Liver (tissue), 9 donors: ENCODE results near the gene SIL1. TPM values are rescaled to one million over a fixed set of nuclear protein-coding genes. Genes with fewer than 3 reads are reported as not detected.
"Not testable (repeated sequence)": the region's sequence is repeated elsewhere in the genome, so short reads cannot be mapped to it uniquely, and the experiment has no call there.

Source experiments
- DNase-seq: peaks from one replicate; pipeline ENCODE4 v3.0.0-alpha.2; 2017; ENCODE audit warnings: low spot score
- H3K27ac ChIP-seq, 2 donors: one replicate each; pipeline ENCODE4 v1.7.0; 2013; ENCODE audit warnings: inconsistent platforms in 2 of 2, low read length in 2 of 2, control low read depth in 1 of 2, low read depth in 1 of 2, mild to moderate bottlenecking in 1 of 2
- H3K27me3 ChIP-seq, 4 donors: one replicate each; pipeline versions ENCODE4 v1.6.1 to v1.7.0; 2013; ENCODE audit warnings: low read length in 3 of 4, inconsistent platforms in 1 of 4, mild to moderate bottlenecking in 1 of 4, moderate library complexity in 1 of 4; ENCODE audit not compliant: control insufficient read depth in 4 of 4, insufficient read depth in 4 of 4
- H3K36me3 ChIP-seq, 4 donors: one replicate each; pipeline versions ENCODE4 v1.6.1 to v1.7.0; 2013; ENCODE audit warnings: low read length in 3 of 4, mild to moderate bottlenecking in 3 of 4, low read depth in 1 of 4, moderate library complexity in 1 of 4; ENCODE audit not compliant: control insufficient read depth in 4 of 4, insufficient read depth in 3 of 4
- H3K4me1 ChIP-seq, 4 donors: one replicate each; pipeline versions ENCODE4 v1.6.1 to v1.7.0; 2013; ENCODE audit warnings: low read length in 3 of 4, mild to moderate bottlenecking in 3 of 4, moderate library complexity in 1 of 4; ENCODE audit not compliant: control insufficient read depth in 4 of 4, insufficient read depth in 4 of 4
- H3K4me3 ChIP-seq, 3 donors: one replicate each; pipeline versions ENCODE4 v1.6.1 to v1.7.0; 2013; ENCODE audit warnings: low read length in 3 of 3, control low read depth in 1 of 3, low read depth in 1 of 3, mild to moderate bottlenecking in 1 of 3
- H3K9ac ChIP-seq, 2 donors: one replicate each; pipeline ENCODE4 v1.7.0; 2013; ENCODE audit warnings: low read length in 2 of 2, mild to moderate bottlenecking in 2 of 2, moderate library complexity in 2 of 2, control low read depth in 1 of 2, low read depth in 1 of 2
- H3K9me3 ChIP-seq, 4 donors: one replicate each; pipeline versions ENCODE4 v1.6.1 to v1.7.0; 2013; ENCODE audit warnings: low read length in 3 of 4; ENCODE audit not compliant: control insufficient read depth in 4 of 4
- ATF3 ChIP-seq: IDR thresholded peaks from 2 replicates; pipeline ENCODE4 v1.6.1; 2016; ENCODE audit warnings: antibody characterized with exemption
- CTCF ChIP-seq: fragments of 150-350 bp; IDR thresholded peaks from 2 replicates; pipeline ENCODE4 v1.5.1; 2017; ENCODE audit warnings: improper control_type of control experiment, low read depth, low read length; ENCODE audit not compliant: missing input control
- EGR1 ChIP-seq, 2 donors: IDR thresholded peaks; 2 replicates each; pipeline ENCODE4 v1.6.1; 2016 to 2018; ENCODE audit warnings: antibody characterized with exemption in 2 of 2, low read depth in 2 of 2
- FOXA1 ChIP-seq: IDR thresholded peaks from 2 replicates; pipeline ENCODE4 v1.6.1; 2016; ENCODE audit warnings: antibody characterized with exemption
- FOXA2 ChIP-seq: IDR thresholded peaks from 2 replicates; pipeline ENCODE4 v1.6.1; 2016; ENCODE audit warnings: antibody characterized with exemption
- GABPA ChIP-seq, 2 donors: IDR thresholded peaks in 1 of 2; conservative IDR thresholded peaks in 1 of 2; 2 replicates each; pipeline ENCODE4 v1.6.1; 2016; ENCODE audit warnings: antibody characterized with exemption in 2 of 2, mild to moderate bottlenecking in 1 of 2, moderate library complexity in 1 of 2
- HNF4A ChIP-seq, 2 donors: conservative IDR thresholded peaks; 2 replicates each; pipeline ENCODE4 v1.6.1; 2016; ENCODE audit warnings: antibody characterized with exemption in 2 of 2, mild to moderate bottlenecking in 2 of 2
- HNF4G ChIP-seq: IDR thresholded peaks from 2 replicates; pipeline ENCODE4 v1.6.1; 2016; ENCODE audit warnings: antibody characterized with exemption
- JUND ChIP-seq, 2 donors: IDR thresholded peaks; 2 replicates each; pipeline ENCODE4 v1.6.1; 2016; ENCODE audit warnings: antibody characterized with exemption in 2 of 2
- MAX ChIP-seq: IDR thresholded peaks from 2 replicates; pipeline ENCODE4 v1.6.1; 2016; ENCODE audit warnings: antibody characterized with exemption
- NR2F2 ChIP-seq: IDR thresholded peaks from 2 replicates; pipeline ENCODE4 v1.6.1; 2016; ENCODE audit warnings: antibody characterized with exemption
- RAD21 ChIP-seq, 2 donors: IDR thresholded peaks; 2 replicates each; pipeline ENCODE4 v1.6.1; 2016; ENCODE audit warnings: antibody characterized with exemption in 2 of 2, mild to moderate bottlenecking in 2 of 2
- REST ChIP-seq: IDR thresholded peaks from 2 replicates; pipeline ENCODE4 v1.6.1; 2016; ENCODE audit warnings: antibody characterized with exemption, mild to moderate bottlenecking
- RXRA ChIP-seq, 2 donors: IDR thresholded peaks; 2 replicates each; pipeline ENCODE4 v1.6.1; 2017 to 2018; ENCODE audit warnings: antibody characterized with exemption in 2 of 2, mild to moderate bottlenecking in 1 of 2
- SP1 ChIP-seq: IDR thresholded peaks from 2 replicates; pipeline ENCODE4 v1.6.1; 2018; ENCODE audit warnings: antibody characterized with exemption, mild to moderate bottlenecking
- TAF1 ChIP-seq: conservative IDR thresholded peaks from 2 replicates; pipeline ENCODE4 v1.6.1; 2016; ENCODE audit warnings: antibody characterized with exemption, mild to moderate bottlenecking
- YY1 ChIP-seq: IDR thresholded peaks from 2 replicates; pipeline ENCODE4 v1.6.1; 2016; ENCODE audit warnings: antibody characterized with exemption, mild to moderate bottlenecking
- ZBTB33 ChIP-seq: IDR thresholded peaks from 2 replicates; pipeline ENCODE4 v1.6.1; 2016; ENCODE audit warnings: antibody characterized with exemption
- WGBS: extraction: QIAGEN DNeasy Blood & Tissue Kit; methylation state at CpG from one replicate; pipeline ENCODE4 v1.1.7; 2013; 5-methylcytosine and 5-hydroxymethylcytosine counted together
- polyA plus RNA-seq, 2 donors: library from polyadenylated mRNA; stranded (reverse) in 1 of 2; unstranded in 1 of 2; fragments of 200-250 nt in 1 of 2; fragments of >200 nt in 1 of 2; fragmentation: Nextera tagmentation in 1 of 2; extraction: Ambion mirVana in 1 of 2; gene quantifications; one replicate each; pipeline versions ENCODE4 v1.2.1 to v1.2.3, GENCODE V29; 2013 to 2015
- total RNA-seq, 2 donors: library from RNA; depleted of rRNA; stranded (reverse); fragments of >200 nt; gene quantifications; one replicate each; pipeline ENCODE4 v1.2.3, GENCODE V29; 2014
- donor health status: healthy.
- donor health status: healthy.
- donor health status: healthy.
- donor health status: healthy.
- donor health status: healthy.

SIL1 gene
- total and polyA plus RNA-seq, 4 donors: 38.1 to 95.1 (median 76.2) TPM

GRCh38 chr5:139075066-139076050 is 122.8 kb downstream of the SIL1 start:
- Histone ChIP-seq H3K36me3 (no peaks in the 10 kb centered on the region), H3K4me1 (peaks cover 0 to 13% (median 10%) of the 10 kb centered on the region in 4 donors), H3K4me3 (peak overlapping the region; percentile 39 to 44 (median 39)), H3K9ac (peak overlapping the region in 1 of 2 donors; percentile 14), H3K27ac (peak overlapping the region; percentile 68 to 85), H3K27me3 (no peaks in the 10 kb centered on the region), H3K9me3 (no peaks in the 10 kb centered on the region)
- no peak for DNase-seq
- TF ChIP-seq GABPA (IDR thresholded peaks at IDR 0.05 in 1 of 2, conservative IDR thresholded peaks at IDR 0.05 in 1 of 2) (peak in 1 of 2 donors; percentile 31), FOXA2 (no peak), HNF4A (conservative IDR thresholded peaks at IDR 0.05) (peak; percentile 58 to 69), JUND (IDR thresholded peaks at IDR 0.05) (peak; percentile 57 to 58), CTCF (no peak), NR2F2 (no peak), ATF3 (no peak), TAF1 (no peak), ZBTB33 (peak; percentile 47), RAD21 (IDR thresholded peaks at IDR 0.05) (peak; percentile 28 to 37), HNF4G (peak; percentile 28), MAX (peak; percentile 45), SP1 (peak; percentile 55), YY1 (peak; percentile 88), FOXA1 (peak; percentile 43), REST (peak; percentile 38), RXRA (IDR thresholded peaks at IDR 0.05) (peak; percentile 68 to 84), EGR1 (IDR thresholded peaks at IDR 0.05; ENCODE audit: low read depth in 2 of 2) (peak in 1 of 2 donors; percentile 16)
- 41% methylated on average over 8 of the region's 8 CpGs for WGBS

GRCh38 chr5:139073956-139074355 is 124.2 kb downstream of the SIL1 start:
- not testable (repeated sequence) for DNase-seq, H3K9me3 ChIP-seq, H3K4me3 ChIP-seq, H3K27ac ChIP-seq, H3K9ac ChIP-seq, H3K36me3 ChIP-seq, H3K27me3 ChIP-seq
- H3K4me1 ChIP-seq: peaks cover 0 to 13% (median 10%) of the 10 kb centered on the region in 4 donors
- WGBS: 89% methylated on average over 2 of the region's 2 CpGs
